IMR-90 (cell line): Measurements from ENCODE around the gene IVL. TPM values are rescaled to one million over a fixed set of nuclear protein-coding genes. Genes with fewer than 3 reads are reported as not detected.

ENCODE experiments used
- ATAC-seq: fragments of 200-7000 bp; cut with Tn5 transposase; 2 replicates; pipeline ENCODE4 v1.9.1; 2020; ENCODE audit warnings: low read depth, mild to moderate bottlenecking, moderate library complexity
- BruUV-seq: library from RNA; stranded (reverse); fragments of 400-500 nt; replicated peaks from 2 replicates; lab custom pipeline; 2021; lab: Mats Ljungman, UMichigan
- CTCF ChIA-PET: fragments of 300-600 bp; formaldehyde crosslinking; extraction: SDS; loops from one replicate; lab custom pipeline; 2021; ENCODE audit warnings: antibody characterized with exemption; lab: Yijun Ruan, JAX
- POLR2A ChIA-PET: fragments of 300-600 bp; sonication (Branson Sonifier 250); formaldehyde crosslinking; loops from one replicate; lab custom pipeline; 2022; ENCODE audit warnings: antibody characterized with exemption; ENCODE audit not compliant: unreplicated experiment; lab: Charles Lee
- DNase-seq: peaks from one replicate; pipeline ENCODE4 v3.0.0; 2013
- H2AFZ ChIP-seq: replicated peaks from 2 replicates; pipeline ENCODE3; 2013; ENCODE audit warnings: low read length, mild to moderate bottlenecking; ENCODE audit not compliant: poor library complexity
- H2AK5ac ChIP-seq: 2 replicates; pipeline ENCODE4 v1.6.1; 2013; ENCODE audit warnings: low read depth, low read length, inconsistent platforms
- H2AK9ac ChIP-seq: replicated peaks from 2 replicates; pipeline ENCODE3; 2013; ENCODE audit warnings: mild to moderate bottlenecking, low read depth, low read length, moderate library complexity; ENCODE audit not compliant: poor library complexity
- H2BK120ac ChIP-seq: 2 replicates; pipeline ENCODE4 v1.6.1; 2013; ENCODE audit warnings: low read depth, low read length, inconsistent platforms
- H2BK15ac ChIP-seq: 3 replicates; pipeline ENCODE4 v1.6.1; 2013; ENCODE audit warnings: low read depth, low read length, inconsistent platforms
- H2BK20ac ChIP-seq: 2 replicates; pipeline ENCODE4 v1.6.1; 2013; ENCODE audit warnings: low read depth, mild to moderate bottlenecking, inconsistent platforms, low read length, moderate library complexity
- H2BK5ac ChIP-seq: 2 replicates; pipeline ENCODE4 v1.6.1; 2013; ENCODE audit warnings: mild to moderate bottlenecking, low read depth, low read length, inconsistent platforms; ENCODE audit not compliant: poor library complexity, severe bottlenecking
- H3K14ac ChIP-seq: replicated peaks from 2 replicates; pipeline ENCODE4 v1.6.1; 2013; ENCODE audit warnings: low read depth, low read length, inconsistent platforms
- H3K18ac ChIP-seq: 2 replicates; pipeline ENCODE4 v1.6.1; 2013; ENCODE audit warnings: low read depth, low read length, control low read depth
- H3K23ac ChIP-seq: 2 replicates; pipeline ENCODE4 v1.6.1; 2013; ENCODE audit warnings: low read depth, low read length, inconsistent platforms
- H3K27ac ChIP-seq: 2 replicates; pipeline ENCODE4 v1.5.1; 2013; ENCODE audit warnings: mild to moderate bottlenecking, control low read depth, low read length; ENCODE audit not compliant: insufficient read depth
- H3K27me3 ChIP-seq: 2 replicates; pipeline ENCODE4 v1.6.1; 2013; ENCODE audit warnings: low read length; ENCODE audit not compliant: control insufficient read depth, insufficient read depth
- H3K36me3 ChIP-seq: 2 replicates; pipeline ENCODE4 v1.6.1; 2013; ENCODE audit warnings: low read length, mixed read lengths; ENCODE audit not compliant: control insufficient read depth, insufficient read depth
- H3K4ac ChIP-seq: 2 replicates; pipeline ENCODE4 v1.6.1; 2013; ENCODE audit warnings: low read depth, low read length, inconsistent platforms
- H3K4me1 ChIP-seq: 2 replicates; pipeline ENCODE4 v1.6.1; 2013; ENCODE audit warnings: low read length, mixed read lengths; ENCODE audit not compliant: control insufficient read depth, insufficient read depth
- H3K4me2 ChIP-seq: 2 replicates; pipeline ENCODE4 v1.6.1; 2013; ENCODE audit warnings: low read depth, mild to moderate bottlenecking, control low read depth, low read length, moderate library complexity
- H3K4me3 ChIP-seq: 2 replicates; pipeline ENCODE4 v1.5.1; 2013; ENCODE audit warnings: low read depth, mild to moderate bottlenecking, control low read depth, low read length, moderate library complexity; ENCODE audit not compliant: insufficient read depth
- H3K56ac ChIP-seq: 2 replicates; pipeline ENCODE4 v1.6.1; 2013; ENCODE audit warnings: low read length, inconsistent platforms; ENCODE audit not compliant: insufficient read depth; ENCODE audit errors: extremely low read depth
- H3K79me1 ChIP-seq, 2 experiments: 2 replicates each; pipeline ENCODE4 v1.6.1; 2013; ENCODE audit warnings: low read length in 2 of 2, inconsistent platforms in 1 of 2, low read depth in 1 of 2
- H3K9ac ChIP-seq: 2 replicates; pipeline ENCODE4 v1.6.1; 2013; ENCODE audit warnings: low read depth, low read length, control low read depth
- H3K9me1 ChIP-seq: 2 replicates; pipeline ENCODE4 v1.6.1; 2013; ENCODE audit warnings: low read length, inconsistent platforms; ENCODE audit not compliant: insufficient read depth
- H3K9me3 ChIP-seq: 2 replicates; pipeline ENCODE4 v1.6.1; 2013; ENCODE audit warnings: low read length; ENCODE audit not compliant: control insufficient read depth, insufficient read depth
- H4K20me1 ChIP-seq: 2 replicates; pipeline ENCODE4 v1.6.1; 2013; ENCODE audit warnings: low read length, inconsistent platforms; ENCODE audit not compliant: insufficient read depth
- H4K5ac ChIP-seq: 2 replicates; pipeline ENCODE4 v1.6.1; 2013; ENCODE audit warnings: mild to moderate bottlenecking, low read depth, low read length, control low read depth
- H4K8ac ChIP-seq, 2 experiments: 2 replicates each; pipeline ENCODE4 v1.6.1; 2013; ENCODE audit warnings: low read depth in 2 of 2, low read length in 2 of 2, control low read depth in 1 of 2, inconsistent platforms in 1 of 2
- H4K91ac ChIP-seq: 2 replicates; pipeline ENCODE4 v1.6.1; 2013; ENCODE audit warnings: low read depth, low read length, inconsistent platforms; ENCODE audit not compliant: insufficient read depth
- FOS ChIP-seq: fragments of 150-350 bp; IDR thresholded peaks from 2 replicates; pipeline ENCODE4 v1.6.1; 2016; ENCODE audit warnings: low read depth, low read length
- NFE2L2 ChIP-seq: fragments of 150-350 bp; IDR thresholded peaks from 2 replicates; pipeline ENCODE4 v1.6.1; 2016; ENCODE audit warnings: low read depth, mild to moderate bottlenecking, low read length
- WGBS, 2 experiments: methylation state at CpG; one replicate each; pipeline versions ENCODE4 v1.1.5 to v1.1.7; 2013; ENCODE audit warnings: missing lambda C conversion rate in 2 of 2; ENCODE audit not compliant: insufficient read length in 1 of 2; ENCODE audit errors: extremely low coverage in 2 of 2; 5-methylcytosine and 5-hydroxymethylcytosine counted together
- dilution Hi-C: fragments of 300-500 bp; cut with HindIII; formaldehyde crosslinking; loops from one replicate; pipeline ENCODE4 v1.14.3; 2018; ENCODE audit warnings: low sequenced_read_pairs; ENCODE audit not compliant: unreplicated experiment
- in situ Hi-C: fragments of 300-500 bp; cut with MboI; formaldehyde crosslinking; loops from 3 replicates; pipeline ENCODE4 v1.14.3; 2019; ENCODE audit warnings: low sequenced_read_pairs, inconsistent platforms, mixed read lengths
- intact Hi-C: fragments of 100-400 bp; cut with micrococcal nuclease; formaldehyde crosslinking; loops from 2 replicates; pipeline ENCODE4 v1.10.0; 2022
- polyA plus RNA-seq, 3 experiments: library from polyadenylated mRNA; depleted of rRNA; stranded (reverse); fragments of >200 nt; gene quantifications; 2 replicates each; pipeline ENCODE4 v1.2.3, GENCODE V29; 2012; ENCODE audit warnings: low replicate concordance in 1 of 3
- total RNA-seq: library from RNA; depleted of rRNA; stranded (reverse); fragments of >200 nt; gene quantifications from 2 replicates; pipeline ENCODE4 v1.2.3, GENCODE V29; 2012

Gene IVL
- total and polyA plus RNA-seq, 2 of the 4 experiments (the other 2 are of a cell fraction), result not detected

DNA sequence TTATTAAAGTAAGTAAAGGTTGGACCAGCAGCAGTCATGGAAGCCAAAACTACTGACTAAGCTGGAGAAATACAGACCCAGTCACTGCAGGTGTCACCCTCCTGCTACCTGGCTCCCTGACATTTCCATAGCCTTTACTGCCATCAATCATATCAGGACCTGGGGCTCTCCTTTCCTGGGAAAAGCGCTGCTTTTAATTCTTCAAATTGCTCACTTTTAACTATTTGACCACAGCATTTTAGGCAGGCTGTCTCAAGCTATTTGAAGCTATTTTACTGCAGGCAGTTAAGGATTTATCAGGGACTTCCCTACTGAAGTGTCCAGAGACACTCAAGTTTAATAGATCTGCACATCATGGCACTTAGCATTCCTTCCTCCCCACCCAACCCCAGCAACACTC, 4.1 kb downstream of the IVL start:
- Histone ChIP-seq H3K4me2 (no peak overlapping the region), H4K8ac (no peak overlapping the region), H4K5ac (no peak overlapping the region), H3K23ac (no peak overlapping the region), H2BK120ac (no peak overlapping the region), H4K20me1 (no peaks in the 10 kb centered on the region), H3K79me1 (no peaks in the 10 kb centered on the region), H3K18ac (no peak overlapping the region), H2BK15ac (no peak overlapping the region), H2AFZ (no peak overlapping the region), H3K4me3 (no peak overlapping the region), H3K9me3 (no peaks in the 10 kb centered on the region), H3K27me3 (no peaks in the 10 kb centered on the region), H2AK5ac (no peak overlapping the region), H3K56ac (no peak overlapping the region), H3K4me1 (no peaks in the 10 kb centered on the region), H4K91ac (no peak overlapping the region), H2AK9ac (no peak overlapping the region), H3K27ac (no peak overlapping the region), H3K36me3 (no peaks in the 10 kb centered on the region), H2BK5ac (no peak overlapping the region), H3K9me1 (no peaks in the 10 kb centered on the region), H2BK20ac (no peak overlapping the region), H3K4ac (no peak overlapping the region), H3K9ac (no peak overlapping the region), H3K14ac (no peak overlapping the region)
- ChIA-PET CTCF (no interaction called here), POLR2A (no interaction called here)
- no peak for ATAC-seq
- dilution Hi-C loops (no loop called here), in situ Hi-C loops (no loop called here), intact Hi-C loops (no loop called here)
- DNase-seq, result no peak
- no TSS peak for BruUV-seq
- TF ChIP-seq FOS, result no peak
- TF ChIP-seq NFE2L2, result no peak
- 40% methylated on average over 1 of the region's 1 CpG; no CpG with 5 or more reads in 1 of the 2 experiments for WGBS, 2 experiments
